Activated CD4-positive, alpha-beta memory T cell treated with anti-CD3 and anti-CD28 coated beads for 36 hours (primary cell): ENCODE data around the gene ILDR2. TPM values are rescaled to one million over a fixed set of nuclear protein-coding genes. Genes with fewer than 3 reads are reported as not detected.
"Not testable (repeated sequence)": the region's sequence is repeated elsewhere in the genome, so short reads cannot be mapped to it uniquely, and the experiment has no call there.

Experiments used
- CTCF ChIA-PET: fragments of 350-600 bp; sonication (Branson Sonifier 250); formaldehyde crosslinking; loops from one replicate; lab custom pipeline; 2021; ENCODE audit warnings: antibody characterized with exemption, inconsistent platforms; lab: Charles Lee
- POLR2A ChIA-PET: fragments of 350-600 bp; sonication (Branson Sonifier 250); formaldehyde crosslinking; loops from one replicate; lab custom pipeline; 2021; ENCODE audit warnings: antibody characterized with exemption; lab: Charles Lee
- DNase-seq: peaks from one replicate; pipeline ENCODE4 v3.0.0-alpha.2; 2020
- H3K27ac Mint-ChIP-seq: one replicate; pipeline ENCODE4 v1.8.0; 2021; ENCODE audit warnings: mixed read lengths
- H3K27me3 Mint-ChIP-seq: one replicate; pipeline ENCODE4 v1.8.0; 2021; ENCODE audit warnings: mixed read lengths
- H3K36me3 Mint-ChIP-seq: one replicate; pipeline ENCODE4 v1.8.0; 2021; ENCODE audit warnings: mixed read lengths
- H3K4me1 Mint-ChIP-seq: one replicate; pipeline ENCODE4 v1.8.0; 2021; ENCODE audit warnings: low read depth, mixed read lengths
- H3K4me3 Mint-ChIP-seq: one replicate; pipeline ENCODE4 v1.8.0; 2021; ENCODE audit warnings: mild to moderate bottlenecking, mixed read lengths
- H3K9me3 Mint-ChIP-seq: one replicate; pipeline ENCODE4 v1.8.0; 2021; ENCODE audit warnings: mixed read lengths
- intact Hi-C: fragments of 100-400 bp; cut with micrococcal nuclease; formaldehyde crosslinking; loops from one replicate; pipeline ENCODE4 v1.15.1; 2023
- total RNA-seq, 2 experiments: library from RNA; stranded (reverse); gene quantifications; one replicate each; pipeline ENCODE4 v1.2.3, GENCODE V29; 2021

The ILDR2 gene
- total RNA-seq, 2 experiments from 2014 or later, result 12.5 to 13.0 TPM

GRCh38 chr1:166884040-166884642 is 91.2 kb downstream of the ILDR2 start:
- Mint-ChIP-seq H3K4me3 (no peak overlapping the region), H3K27ac (no peak overlapping the region)
- intact Hi-C loops, result loop anchor here (1.0 kb wide), 1 partner anchor 173 kb away; no protein-coding TSS in a partner anchor

GRCh38 chr1:166882893-166883292 is 92.4 kb downstream of the ILDR2 start:
- H3K27ac Mint-ChIP-seq, result no peak overlapping the region
- peaks cover 6% of the 10 kb centered on the region for H3K9me3 Mint-ChIP-seq
- CTCF ChIA-PET, result interaction anchor here (0.9 to 5.0 kb wide), 3 partner anchors 27 to 238 kb away, joined by 3 to 70 read pairs (median 23); no protein-coding TSS in a partner anchor
- peaks cover 14% of the 10 kb centered on the region for H3K4me1 Mint-ChIP-seq
- H3K4me3 Mint-ChIP-seq, result no peak overlapping the region
- no peak for DNase-seq
- POLR2A ChIA-PET, result no interaction called here
- intact Hi-C loops, result no loop called here
- no peaks in the 10 kb centered on the region for H3K36me3 Mint-ChIP-seq
- peaks cover 20% of the 10 kb centered on the region for H3K27me3 Mint-ChIP-seq

More at GRCh38 chr1:166884040-166884642, 91.2 kb downstream of the ILDR2 start:
- peak; percentile 61 for DNase-seq
- Mint-ChIP-seq H3K4me1 (peaks cover 14% of the 10 kb centered on the region), H3K9me3 (no peaks in the 10 kb centered on the region), H3K27me3 (peaks cover 20% of the 10 kb centered on the region), H3K36me3 (no peaks in the 10 kb centered on the region)
- POLR2A ChIA-PET, result no interaction called here
- CTCF ChIA-PET, result interaction anchor here (0.9 to 5.0 kb wide), 7 partner anchors 26 to 650 kb away, joined by 3 to 70 read pairs (median 3); partner anchors contain the start of gene POGK

- H3K4me3 Mint-ChIP-seq, DNase-seq, H3K27me3 Mint-ChIP-seq, H3K27ac Mint-ChIP-seq, POLR2A ChIA-PET, H3K9me3 Mint-ChIP-seq: not testable (repeated sequence)
- H3K36me3 Mint-ChIP-seq, result peaks cover 13% of the 10 kb centered on the region
- CTCF ChIA-PET, result interaction anchor here (0.7 to 2.2 kb wide), 3 partner anchors 32 to 180 kb away, joined by 3 to 7 read pairs (median 6); no protein-coding TSS in a partner anchor
- intact Hi-C loops, result loop anchor here (5.0 to 10.0 kb wide), 2 partner anchors 394 to 1059 kb away; partner anchors contain the start of genes DCAF6 and MPC2
- peaks cover 30% of the 10 kb centered on the region for H3K4me1 Mint-ChIP-seq
Observed at GRCh38 chr1:166878173-166878917, 97.0 kb downstream of the ILDR2 start.

GRCh38 chr1:166876540-166876838 is 98.9 kb downstream of the ILDR2 start:
- H3K27ac Mint-ChIP-seq, result peak overlapping the region; percentile 97
- intact Hi-C loops, result loop anchor here (1.0 to 10.0 kb wide), 7 partner anchors 34 to 1061 kb away; partner anchors contain the start of genes DCAF6, ILDR2, MPC2 and POGK

GRCh38 chr1:166875734-166876539 is 99.4 kb downstream of the ILDR2 start, which contains the start of gene TADA1:
TSS of gene TADA1 (minus strand) at chr1:166876264. CDS start at chr1:166876233, 31 bp downstream.
- POLR2A ChIA-PET, result interaction anchor here (0.7 to 1.6 kb wide), 6 partner anchors 17 to 215 kb away, joined by 3 to 9 read pairs (median 4); partner anchors contain the start of gene POGK
- Mint-ChIP-seq H3K27ac (peak within 1 kb of the TSS; percentile 97), H3K9me3 (peaks cover 6% of the 10 kb centered on the region), H3K36me3 (peaks cover 17% of the 10 kb centered on the region), H3K4me1 (peaks cover 47% of the 10 kb centered on the region), H3K4me3 (peak within 1 kb of the TSS; percentile 96), H3K27me3 (no peaks in the 10 kb centered on the region)
- CTCF ChIA-PET, result interaction anchor here (0.8 to 2.2 kb wide), 10 partner anchors 9 to 345 kb away, joined by 3 to 18 read pairs (median 3); partner anchors contain the start of genes POGK and POU2F1
- intact Hi-C loops, result loop anchor here (1.0 to 10.0 kb wide), 7 partner anchors 35 to 1061 kb away; partner anchors contain the start of genes DCAF6, ILDR2, MPC2 and POGK
- DNase-seq, result peak; percentile 100

More at GRCh38 chr1:166876540-166876838, 98.9 kb downstream of the ILDR2 start:
- peaks cover 6% of the 10 kb centered on the region for H3K9me3 Mint-ChIP-seq
- peaks cover 17% of the 10 kb centered on the region for H3K36me3 Mint-ChIP-seq
- ChIA-PET POLR2A (interaction anchor here (0.9 to 1.6 kb wide), 5 partner anchors 18 to 38 kb away, joined by 3 to 9 read pairs (median 5); partner anchors contain the start of gene POGK), CTCF (interaction anchor here (0.8 to 2.2 kb wide), 10 partner anchors 8 to 344 kb away, joined by 3 to 18 read pairs (median 3); partner anchors contain the start of genes POGK and POU2F1)
- peaks cover 42% of the 10 kb centered on the region for H3K4me1 Mint-ChIP-seq
- DNase-seq, result no peak
- H3K4me3 Mint-ChIP-seq, result peak overlapping the region; percentile 96
- H3K27me3 Mint-ChIP-seq, result no peaks in the 10 kb centered on the region

GRCh38 chr1:166875302-166875733 is 100.0 kb downstream of the ILDR2 start:
- H3K4me1 Mint-ChIP-seq, result peaks cover 51% of the 10 kb centered on the region
- peak overlapping the region; percentile 96 for H3K4me3 Mint-ChIP-seq
- H3K27me3 Mint-ChIP-seq, result no peaks in the 10 kb centered on the region
- ChIA-PET CTCF (interaction anchor here (1.0 to 2.2 kb wide), 9 partner anchors 10 to 345 kb away, joined by 3 to 18 read pairs (median 3); partner anchors contain the start of gene POU2F1), POLR2A (interaction anchor here (0.7 to 1.6 kb wide), 5 partner anchors 17 to 216 kb away, joined by 3 to 9 read pairs (median 5); partner anchors contain the start of gene POGK)
- peak overlapping the region; percentile 83 for H3K27ac Mint-ChIP-seq
- peaks cover 6% of the 10 kb centered on the region for H3K9me3 Mint-ChIP-seq
- intact Hi-C loops, result loop anchor here (5.0 to 10.0 kb wide), 2 partner anchors 391 to 1062 kb away; partner anchors contain the start of genes DCAF6 and MPC2
- DNase-seq, result no peak
- peaks cover 17% of the 10 kb centered on the region for H3K36me3 Mint-ChIP-seq

- H3K36me3 Mint-ChIP-seq, result peaks cover 17% of the 10 kb centered on the region
- no peak overlapping the region for H3K27ac Mint-ChIP-seq
- peaks cover 6% of the 10 kb centered on the region for H3K9me3 Mint-ChIP-seq
- ChIA-PET POLR2A (no interaction called here), CTCF (no interaction called here)
- H3K4me3 Mint-ChIP-seq, result no peak overlapping the region
- no peaks in the 10 kb centered on the region for H3K27me3 Mint-ChIP-seq
- no peak for DNase-seq
- intact Hi-C loops, result loop anchor here (10.0 kb wide), 1 partner anchor 390 kb away; no protein-coding TSS in a partner anchor
- peaks cover 58% of the 10 kb centered on the region for H3K4me1 Mint-ChIP-seq
Observed at GRCh38 chr1:166874464-166874863, 100.9 kb downstream of the ILDR2 start.

- POLR2A ChIA-PET, result interaction anchor here (1.4 kb wide), 1 partner anchor 19 kb away, joined by 4 read pairs; no protein-coding TSS in a partner anchor
- no peak overlapping the region for H3K27ac Mint-ChIP-seq
- no peaks in the 10 kb centered on the region for H3K9me3 Mint-ChIP-seq
Observed at GRCh38 chr1:166870584-166870983, 104.8 kb downstream of the ILDR2 start.

GRCh38 chr1:166869318-166870099 is 105.8 kb downstream of the ILDR2 start:
- peak overlapping the region; percentile 39 for H3K27ac Mint-ChIP-seq
- ChIA-PET CTCF (interaction anchor here (0.6 to 1.4 kb wide), 5 partner anchors 36 to 947 kb away, joined by 3 to 6 read pairs (median 4); no protein-coding TSS in a partner anchor), POLR2A (interaction anchor here (0.6 to 1.4 kb wide), 3 partner anchors 24 to 46 kb away, joined by 3 to 9 read pairs (median 5); no protein-coding TSS in a partner anchor)
- peaks cover 22% of the 10 kb centered on the region for H3K36me3 Mint-ChIP-seq
- H3K9me3 Mint-ChIP-seq, result no peaks in the 10 kb centered on the region
- no peaks in the 10 kb centered on the region for H3K27me3 Mint-ChIP-seq
- intact Hi-C loops, result loop anchor here (10.0 kb wide), 1 partner anchor 385 kb away; no protein-coding TSS in a partner anchor
- H3K4me1 Mint-ChIP-seq, result peaks cover 46% of the 10 kb centered on the region
- no peak overlapping the region for H3K4me3 Mint-ChIP-seq
- no peak for DNase-seq

More at GRCh38 chr1:166870584-166870983, 104.8 kb downstream of the ILDR2 start:
- no peaks in the 10 kb centered on the region for H3K27me3 Mint-ChIP-seq
- DNase-seq, result no peak
- H3K4me1 Mint-ChIP-seq, result peaks cover 56% of the 10 kb centered on the region
- intact Hi-C loops, result loop anchor here (10.0 kb wide), 1 partner anchor 386 kb away; no protein-coding TSS in a partner anchor
- no peak overlapping the region for H3K4me3 Mint-ChIP-seq
- CTCF ChIA-PET, result no interaction called here
- peaks cover 22% of the 10 kb centered on the region for H3K36me3 Mint-ChIP-seq

- Mint-ChIP-seq H3K4me3 (no peak overlapping the region), H3K4me1 (peaks cover 41% of the 10 kb centered on the region), H3K36me3 (peaks cover 23% of the 10 kb centered on the region), H3K9me3 (no peaks in the 10 kb centered on the region), H3K27ac (peak overlapping the region; percentile 64), H3K27me3 (no peaks in the 10 kb centered on the region)
- no peak for DNase-seq
- intact Hi-C loops, result no loop called here
- ChIA-PET POLR2A (interaction anchor here (1.4 kb wide), 1 partner anchor 24 kb away, joined by 3 read pairs; no protein-coding TSS in a partner anchor), CTCF (interaction anchor here (1.0 to 1.4 kb wide), 3 partner anchors 41 to 198 kb away, joined by 4 to 6 read pairs (median 6); no protein-coding TSS in a partner anchor)
Observed at GRCh38 chr1:166868639-166869038, 106.7 kb downstream of the ILDR2 start.
